H9 (cell line): ENCODE data around the gene ACAD8. TPM values are rescaled to one million over a fixed set of nuclear protein-coding genes. Genes with fewer than 3 reads are reported as not detected.

Experiments
- DNase-seq: peaks from one replicate; pipeline ENCODE4 v3.0.0-alpha.2; 2017
- H2AFZ ChIP-seq: one replicate; pipeline ENCODE4 v1.6.1; 2013; ENCODE audit warnings: mild to moderate bottlenecking, low read length, control low read depth, moderate library complexity
- H2AK5ac ChIP-seq: 2 replicates; pipeline ENCODE4 v1.6.1; 2013; ENCODE audit warnings: low read length, control low read depth, mixed read lengths; ENCODE audit not compliant: insufficient read length
- H2BK120ac ChIP-seq: one replicate; pipeline ENCODE4 v1.6.1; 2013; ENCODE audit warnings: low read depth, mild to moderate bottlenecking, low read length, control low read depth, inconsistent platforms; ENCODE audit not compliant: poor library complexity, severe bottlenecking
- H2BK12ac ChIP-seq: 2 replicates; pipeline ENCODE4 v1.6.1; 2013; ENCODE audit warnings: low read length, control low read depth, mixed read lengths, low read depth; ENCODE audit not compliant: insufficient read length
- H2BK15ac ChIP-seq: 2 replicates; pipeline ENCODE4 v1.6.1; 2013; ENCODE audit warnings: low read depth, low read length, control low read depth
- H2BK20ac ChIP-seq: one replicate; pipeline ENCODE4 v1.6.1; 2013; ENCODE audit warnings: low read depth, mild to moderate bottlenecking, low read length, control low read depth, inconsistent platforms; ENCODE audit not compliant: poor library complexity, severe bottlenecking
- H2BK5ac ChIP-seq: 2 replicates; pipeline ENCODE4 v1.6.1; 2013; ENCODE audit warnings: low read length, control low read depth, mixed read lengths; ENCODE audit not compliant: insufficient read length
- H3K14ac ChIP-seq: 2 replicates; pipeline ENCODE4 v1.6.1; 2013; ENCODE audit warnings: low read length, control low read depth; ENCODE audit not compliant: insufficient read depth
- H3K18ac ChIP-seq: 2 replicates; pipeline ENCODE4 v1.6.1; 2013; ENCODE audit warnings: low read depth, mild to moderate bottlenecking, mixed read lengths, low read length, control low read depth; ENCODE audit not compliant: insufficient read length
- H3K23ac ChIP-seq: 2 replicates; pipeline ENCODE4 v1.6.1; 2013; ENCODE audit warnings: low read length, control low read depth, mixed read lengths, low read depth; ENCODE audit not compliant: insufficient read length
- H3K23me2 ChIP-seq: 2 replicates; pipeline ENCODE4 v1.6.1; 2013; ENCODE audit warnings: low read depth, mild to moderate bottlenecking, mixed read lengths, low read length, control low read depth; ENCODE audit not compliant: insufficient read length, poor library complexity, severe bottlenecking
- H3K27ac ChIP-seq: 2 replicates; pipeline ENCODE4 v1.5.1; 2013; ENCODE audit warnings: low read length, control low read depth, mixed read lengths, low read depth; ENCODE audit not compliant: insufficient read length
- H3K27me3 ChIP-seq: 2 replicates; pipeline ENCODE4 v1.6.1; 2013; ENCODE audit warnings: low read length, control low read depth, inconsistent platforms; ENCODE audit not compliant: insufficient read depth
- H3K4ac ChIP-seq: 2 replicates; pipeline ENCODE4 v1.6.1; 2013; ENCODE audit warnings: low read depth, mild to moderate bottlenecking, control low read depth, inconsistent platforms, low read length, moderate library complexity
- H3K4me1 ChIP-seq: 2 replicates; pipeline ENCODE4 v1.6.1; 2013; ENCODE audit warnings: low read length, control low read depth, inconsistent platforms; ENCODE audit not compliant: insufficient read depth
- H3K4me2 ChIP-seq: 2 replicates; pipeline ENCODE4 v1.6.1; 2013; ENCODE audit warnings: low read length, control low read depth, mixed read lengths; ENCODE audit not compliant: insufficient read length, insufficient read depth
- H3K56ac ChIP-seq: 2 replicates; pipeline ENCODE4 v1.6.1; 2013; ENCODE audit warnings: low read depth, mild to moderate bottlenecking, mixed read lengths, low read length, control low read depth; ENCODE audit not compliant: insufficient read length
- H3K79me1 ChIP-seq: 2 replicates; pipeline ENCODE4 v1.6.1; 2013; ENCODE audit warnings: low read depth, mild to moderate bottlenecking, moderate library complexity, low read length, control low read depth, inconsistent platforms; ENCODE audit not compliant: insufficient read depth, poor library complexity, severe bottlenecking
- H3K79me2 ChIP-seq: 2 replicates; pipeline ENCODE4 v1.6.1; 2013; ENCODE audit warnings: low read length, control low read depth, inconsistent platforms; ENCODE audit not compliant: insufficient read depth
- H3K9ac ChIP-seq: 2 replicates; pipeline ENCODE4 v1.6.1; 2013; ENCODE audit warnings: low read length, control low read depth, mixed read lengths; ENCODE audit not compliant: insufficient read length; ENCODE audit errors: extremely low read depth
- H3K9me3 ChIP-seq: one replicate; pipeline ENCODE4 v1.6.1; 2013; ENCODE audit warnings: low read depth, low read length, inconsistent platforms; ENCODE audit not compliant: control insufficient read depth
- H3T11ph ChIP-seq: one replicate; pipeline ENCODE4 v1.6.1; 2013; ENCODE audit warnings: mild to moderate bottlenecking, low read length, control low read depth, inconsistent platforms
- H4K20me1 ChIP-seq: one replicate; pipeline ENCODE4 v1.6.1; 2013; ENCODE audit not compliant: control insufficient read depth, insufficient read length, insufficient read depth
- H4K5ac ChIP-seq: 2 replicates; pipeline ENCODE4 v1.6.1; 2013; ENCODE audit warnings: low read depth, mild to moderate bottlenecking, mixed read lengths, low read length, control low read depth; ENCODE audit not compliant: insufficient read length
- H4K8ac ChIP-seq: replicated peaks from 2 replicates; pipeline ENCODE4 v1.6.1; 2013; ENCODE audit warnings: low read length, control low read depth, mixed read lengths, low read depth; ENCODE audit not compliant: insufficient read length
- H4K91ac ChIP-seq: 2 replicates; pipeline ENCODE4 v1.6.1; 2013; ENCODE audit warnings: low read depth, mild to moderate bottlenecking, moderate library complexity, mixed read lengths, low read length, control low read depth; ENCODE audit not compliant: insufficient read length
- H3K27ac Mint-ChIP-seq, 3 experiments: 2 replicates in 2 of 3; 3 replicates in 1 of 3; pipeline ENCODE4 v1.8.0; 2020 to 2021; ENCODE audit warnings: mixed read lengths in 3 of 3, mild to moderate bottlenecking in 1 of 3, moderate library complexity in 1 of 3
- H3K27me3 Mint-ChIP-seq: 2 replicates; pipeline ENCODE4 v1.8.0; 2021; ENCODE audit warnings: low read depth, mild to moderate bottlenecking, moderate library complexity, mixed read lengths
- H3K36me3 Mint-ChIP-seq, 3 experiments: 2 replicates in 2 of 3; 3 replicates in 1 of 3; pipeline ENCODE4 v1.8.0; 2020 to 2021; ENCODE audit warnings: low read depth in 3 of 3, mixed read lengths in 3 of 3; ENCODE audit not compliant: insufficient read depth in 1 of 3
- H3K4me1 Mint-ChIP-seq, 2 experiments: 2 replicates each; pipeline ENCODE4 v1.8.0; 2020; ENCODE audit warnings: mixed read lengths in 2 of 2
- H3K4me3 Mint-ChIP-seq, 2 experiments: 2 replicates in 1 of 2; 3 replicates in 1 of 2; pipeline ENCODE4 v1.8.0; 2020 to 2021; ENCODE audit warnings: mild to moderate bottlenecking in 2 of 2, mixed read lengths in 2 of 2, moderate library complexity in 1 of 2
- H3K9me3 Mint-ChIP-seq, 2 experiments: 2 replicates in 1 of 2; 3 replicates in 1 of 2; pipeline ENCODE4 v1.8.0; 2020; ENCODE audit warnings: mild to moderate bottlenecking in 2 of 2, mixed read lengths in 2 of 2, moderate library complexity in 1 of 2
- WGBS: extraction: QIAGEN DNeasy Blood & Tissue Kit; methylation state at CpG from one replicate; pipeline ENCODE4 v1.1.7; 2013; ENCODE audit warnings: missing lambda C conversion rate, low lambda C conversion rate, mixed read lengths; ENCODE audit not compliant: insufficient read length; ENCODE audit errors: extremely low coverage; 5-methylcytosine and 5-hydroxymethylcytosine counted together
- total RNA-seq: library from RNA; stranded (reverse); gene quantifications from 2 replicates; pipeline ENCODE4 v1.2.1, GENCODE V29; 2021
- TF ChIP-seq, protein P1 (sequence below): fragments of 200-600 bp; sonication (generic); conservative IDR thresholded peaks from 3 replicates; pipeline ENCODE4 v1.8.0; 2021; ENCODE audit warnings: antibody characterized with exemption, mild to moderate bottlenecking

ACAD8 gene
- total RNA-seq, 1 experiment from 2014 or later: 46.8 TPM

DNA sequence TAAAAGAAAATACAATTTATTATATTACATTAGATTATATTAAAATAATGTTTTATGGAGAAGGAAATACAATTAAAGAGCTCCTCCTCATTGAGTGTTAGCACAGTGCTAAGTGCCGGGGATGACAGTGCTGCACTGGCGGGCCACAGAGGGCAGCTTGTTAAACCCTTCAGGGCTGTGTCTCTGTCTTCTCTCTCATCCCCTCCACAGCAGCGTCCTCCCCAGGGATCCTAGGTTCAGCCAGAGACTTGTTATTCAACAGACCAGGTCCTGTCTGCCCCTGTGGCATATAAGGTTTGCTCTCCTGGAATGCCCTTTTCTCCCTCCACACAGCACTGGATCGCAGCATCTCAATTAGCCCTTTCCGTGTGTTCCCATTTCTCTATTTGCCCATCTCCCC lies 14.4 kb upstream of the ACAD8 start:
- H2BK20ac ChIP-seq: no peak overlapping the region
- no peak for DNase-seq

More for the DNA sequence above, 14.4 kb upstream of the ACAD8 start:
- H3K79me1 ChIP-seq: no peaks in the 10 kb centered on the region
- Mint-ChIP-seq H3K9me3 (no peaks in the 10 kb centered on the region), H3K27ac (no peak overlapping the region), H3K4me1 (peaks cover 2 to 8% of the 10 kb centered on the region in 2 experiments; a peak in 3 of 4 replicates), H3K27me3 (no peaks in the 10 kb centered on the region), H3K4me3 (no peak overlapping the region), H3K36me3 (peaks cover 5 to 33% (median 11%) of the 10 kb centered on the region in 3 experiments; a peak in 6 of 7 replicates)
- H3K79me2 ChIP-seq: no peaks in the 10 kb centered on the region
- TF ChIP-seq, protein P1, sequence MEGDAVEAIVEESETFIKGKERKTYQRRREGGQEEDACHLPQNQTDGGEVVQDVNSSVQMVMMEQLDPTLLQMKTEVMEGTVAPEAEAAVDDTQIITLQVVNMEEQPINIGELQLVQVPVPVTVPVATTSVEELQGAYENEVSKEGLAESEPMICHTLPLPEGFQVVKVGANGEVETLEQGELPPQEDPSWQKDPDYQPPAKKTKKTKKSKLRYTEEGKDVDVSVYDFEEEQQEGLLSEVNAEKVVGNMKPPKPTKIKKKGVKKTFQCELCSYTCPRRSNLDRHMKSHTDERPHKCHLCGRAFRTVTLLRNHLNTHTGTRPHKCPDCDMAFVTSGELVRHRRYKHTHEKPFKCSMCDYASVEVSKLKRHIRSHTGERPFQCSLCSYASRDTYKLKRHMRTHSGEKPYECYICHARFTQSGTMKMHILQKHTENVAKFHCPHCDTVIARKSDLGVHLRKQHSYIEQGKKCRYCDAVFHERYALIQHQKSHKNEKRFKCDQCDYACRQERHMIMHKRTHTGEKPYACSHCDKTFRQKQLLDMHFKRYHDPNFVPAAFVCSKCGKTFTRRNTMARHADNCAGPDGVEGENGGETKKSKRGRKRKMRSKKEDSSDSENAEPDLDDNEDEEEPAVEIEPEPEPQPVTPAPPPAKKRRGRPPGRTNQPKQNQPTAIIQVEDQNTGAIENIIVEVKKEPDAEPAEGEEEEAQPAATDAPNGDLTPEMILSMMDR: no peak
- no CpG with 5 or more reads among the region's 5 CpGs for WGBS
- no peak overlapping the region for H2AK5ac ChIP-seq
- H3K56ac ChIP-seq: no peak overlapping the region
- H4K8ac ChIP-seq: no peak overlapping the region
- H2AFZ ChIP-seq: no peak overlapping the region
- H3K18ac ChIP-seq: no peak overlapping the region
- H2BK120ac ChIP-seq: no peak overlapping the region
- H3K9me3 ChIP-seq: no peaks in the 10 kb centered on the region
- H3K27me3 ChIP-seq: no peaks in the 10 kb centered on the region
- H3T11ph ChIP-seq: no peak overlapping the region
- no peaks in the 10 kb centered on the region for H4K20me1 ChIP-seq
- no peak overlapping the region for H3K4ac ChIP-seq
- no peak overlapping the region for H3K9ac ChIP-seq
- no peak overlapping the region for H3K27ac ChIP-seq
- H3K14ac ChIP-seq: no peak overlapping the region
- H4K5ac ChIP-seq: no peak overlapping the region
- no peak overlapping the region for H2BK15ac ChIP-seq
- H2BK12ac ChIP-seq: no peak overlapping the region
- H3K23ac ChIP-seq: no peak overlapping the region
- no peaks in the 10 kb centered on the region for H3K4me1 ChIP-seq
- no peak overlapping the region for H3K4me2 ChIP-seq
- H4K91ac ChIP-seq: no peak overlapping the region
- H3K23me2 ChIP-seq: no peaks in the 10 kb centered on the region
- no peak overlapping the region for H2BK5ac ChIP-seq
